HepG2 (cell line): Measurements from ENCODE around the gene RIMS3. TPM values are rescaled to one million over a fixed set of nuclear protein-coding genes. Genes with fewer than 3 reads are reported as not detected.
A peak's percentile ranks its signal among the peaks of the same experiment; 100 is the strongest.

ENCODE experiments used
- ATAC-seq: fragments of 200-7000 bp; cut with Tn5 transposase; 3 replicates; pipeline ENCODE4 v1.9.1; 2020; ENCODE audit warnings: mild to moderate bottlenecking, moderate library complexity
- BruUV-seq: library from RNA; stranded (reverse); fragments of 400-500 nt; replicated peaks from 2 replicates; lab custom pipeline; 2021; lab: Mats Ljungman, UMichigan
- CTCF ChIA-PET: fragments of 300-600 bp; formaldehyde crosslinking; extraction: SDS; loops from one replicate; lab custom pipeline; 2021; ENCODE audit warnings: low total read pairs, inconsistent platforms, low intra/inter-chr PET ratio; lab: Yijun Ruan, JAX
- POLR2A ChIA-PET: fragments of 350-600 bp; sonication (Branson Sonifier 250); formaldehyde crosslinking; loops from one replicate; lab custom pipeline; 2020; ENCODE audit warnings: antibody characterized with exemption, inconsistent platforms; lab: Yijun Ruan, JAX
- DNase-seq: peaks from one replicate; pipeline ENCODE4 v3.0.0-alpha.2; 2015; ENCODE audit warnings: low spot score
- FAIRE-seq: peaks from 3 replicates; lab custom pipeline; 2011; peaks lifted over from hg19 to GRCh38; lab: Jason Lieb, UNC
- H2AFZ ChIP-seq: one replicate; pipeline ENCODE4 v1.6.1; 2011; ENCODE audit warnings: low read length, inconsistent platforms
- H3K27ac ChIP-seq: fragments of 300-600 bp; 3 replicates; pipeline ENCODE4 v1.8.0; 2011; ENCODE audit warnings: mixed run types, mild to moderate bottlenecking, mixed read lengths, low read length, inconsistent platforms; ENCODE audit not compliant: insufficient read depth; ENCODE audit errors: extremely low read length
- H3K27me3 ChIP-seq, 2 experiments: fragments of 200-600 bp in 1 of 2; 2 replicates in 1 of 2; 3 replicates in 1 of 2; pipeline versions ENCODE4 v1.6.0 to v1.8.0; 2011; ENCODE audit warnings: low read length in 2 of 2, mild to moderate bottlenecking in 2 of 2, moderate library complexity in 2 of 2, inconsistent platforms in 1 of 2; ENCODE audit not compliant: insufficient read depth in 2 of 2, control insufficient read depth in 1 of 2
- H3K36me3 ChIP-seq, 2 experiments: fragments of 200-600 bp in 1 of 2; replicated peaks in 1 of 2; 2 replicates in 1 of 2; 3 replicates in 1 of 2; pipeline versions ENCODE4 v1.5.1 to v1.8.0; 2011; ENCODE audit warnings: low read length in 2 of 2, inconsistent platforms in 1 of 2; ENCODE audit not compliant: insufficient read depth in 2 of 2, control insufficient read depth in 1 of 2
- H3K4me1 ChIP-seq: 2 replicates; pipeline ENCODE4 v1.5.1; 2012; ENCODE audit warnings: low read length, inconsistent platforms; ENCODE audit not compliant: insufficient read depth
- H3K4me2 ChIP-seq: 2 replicates; pipeline ENCODE4 v1.6.0; 2011; ENCODE audit warnings: low read depth, low read length, inconsistent platforms
- H3K4me3 ChIP-seq, 3 experiments: fragments of 200-600 bp in 1 of 3; sonication (generic), shearing (Covaris generic) in 1 of 3; replicated peaks in 1 of 3; 2 replicates each; pipeline ENCODE4 v1.5.1; 2011 to 2016; ENCODE audit warnings: low read length in 3 of 3, inconsistent platforms in 2 of 3, low read depth in 2 of 3, mild to moderate bottlenecking in 2 of 3, control low read depth in 1 of 3, mixed read lengths in 1 of 3; ENCODE audit not compliant: insufficient read depth in 1 of 3
- H3K79me2 ChIP-seq: one replicate; pipeline ENCODE4 v1.6.1; 2011; ENCODE audit warnings: low read length, inconsistent platforms; ENCODE audit not compliant: insufficient read depth
- H3K9ac ChIP-seq: 2 replicates; pipeline ENCODE4 v1.6.0; 2011; ENCODE audit warnings: mild to moderate bottlenecking, low read depth, low read length, inconsistent platforms; ENCODE audit not compliant: insufficient read depth
- H3K9me3 ChIP-seq: 2 replicates; pipeline ENCODE4 v1.5.1; 2012; ENCODE audit warnings: mild to moderate bottlenecking, low read length
- H4K20me1 ChIP-seq: 2 replicates; pipeline ENCODE4 v1.6.0; 2011; ENCODE audit warnings: inconsistent platforms, mild to moderate bottlenecking, low read length, moderate library complexity; ENCODE audit not compliant: insufficient read depth
- ADNP ChIP-seq: sonication (generic); formaldehyde crosslinking; IDR thresholded peaks from 2 replicates; pipeline ENCODE4 v1.4.0; 2020; ENCODE audit warnings: missing genetic modification reagents
- EHMT2 ChIP-seq: fragments of 200-600 bp; sonication (generic); IDR thresholded peaks from 2 replicates; pipeline ENCODE4 v1.7.0; 2017; ENCODE audit warnings: antibody characterized with exemption, low read depth, low read length, borderline replicate concordance
- GFI1 ChIP-seq: sonication (generic); formaldehyde crosslinking; IDR thresholded peaks from 2 replicates; pipeline ENCODE4 v1.5.0; 2020; ENCODE audit warnings: missing genetic modification reagents, mild to moderate bottlenecking, borderline replicate concordance
- PAF1 ChIP-seq: IDR thresholded peaks from 2 replicates; pipeline ENCODE4 v1.6.1; 2016; ENCODE audit warnings: missing genetic modification reagents, missing compliant biosample characterization
- SIN3B ChIP-seq: fragments of 150-350 bp; IDR thresholded peaks from 2 replicates; pipeline ENCODE4 v1.6.1; 2014; ENCODE audit warnings: low read length
- SP4 ChIP-seq: sonication (generic); formaldehyde crosslinking; IDR thresholded peaks from 2 replicates; pipeline ENCODE4 v1.8.1; 2023; ENCODE audit warnings: mild to moderate bottlenecking, missing genetic modification reagents
- STAG1 ChIP-seq: sonication (generic); formaldehyde crosslinking; IDR thresholded peaks from 2 replicates; pipeline ENCODE4 v1.4.0; 2020; ENCODE audit warnings: missing genetic modification reagents
- STAT5B ChIP-seq: sonication (generic); formaldehyde crosslinking; IDR thresholded peaks from 2 replicates; pipeline ENCODE4 v1.4.0; 2020; ENCODE audit warnings: missing genetic modification reagents
- ZFP36 ChIP-seq: fragments of 150-350 bp; IDR thresholded peaks from 2 replicates; pipeline ENCODE4 v1.6.1; 2018; ENCODE audit warnings: borderline replicate concordance, low read length, low read depth; ENCODE audit not compliant: partially characterized antibody
- ZNF34 ChIP-seq: sonication (generic); formaldehyde crosslinking; IDR thresholded peaks from 2 replicates; pipeline ENCODE4 v1.4.0; 2020; ENCODE audit warnings: mild to moderate bottlenecking, missing genetic modification reagents, borderline replicate concordance
- ZNF737 ChIP-seq: sonication (generic); formaldehyde crosslinking; IDR thresholded peaks from 2 replicates; pipeline ENCODE4 v1.5.0; 2020; ENCODE audit warnings: missing genetic modification reagents, mild to moderate bottlenecking, borderline replicate concordance
- WGBS: methylation state at CpG from one replicate; pipeline ENCODE4 v1.1.6; 2017; ENCODE audit warnings: low lambda C conversion rate; 5-methylcytosine and 5-hydroxymethylcytosine counted together
- in situ Hi-C: cut with HindIII; loops from 2 replicates; pipeline ENCODE4 v1.10.0; 2017; ENCODE audit warnings: low pct_unique_long_range_greater_than_20kb; ENCODE audit not compliant: extremely low pct_ligation_motif_present
- intact Hi-C: fragments of 100-400 bp; cut with micrococcal nuclease; formaldehyde crosslinking; loops from one replicate; pipeline ENCODE4 v1.10.0; 2022; ENCODE audit not compliant: unreplicated experiment
- polyA plus RNA-seq, 8 experiments: library from polyadenylated mRNA; depleted of rRNA in 3 of 8; stranded (reverse) in 7 of 8; unstranded in 1 of 8; fragments of >200 nt; fragmentation: Illumina TruSeq in 4 of 8; extraction: Trizol in 4 of 8; gene quantifications; 2 replicates each; pipeline versions ENCODE4 v1.2.1 to v1.2.3, GENCODE V29; 2011 to 2016; ENCODE audit warnings: low read depth in 4 of 8, missing spikeins in 1 of 8, mixed read lengths in 1 of 8; ENCODE audit not compliant: insufficient read depth in 1 of 8
- total RNA-seq, 5 experiments: library from RNA; depleted of rRNA; stranded (reverse); fragments of >200 nt; fragmentation: Illumina TruSeq; extraction: Trizol; gene quantifications; 2 replicates each; pipeline ENCODE4 v1.2.3, GENCODE V29; 2016; ENCODE audit warnings: low read depth in 1 of 5
- TF ChIP-seq, protein P1 (sequence below): sonication (generic); formaldehyde crosslinking; IDR thresholded peaks from 2 replicates; pipeline ENCODE4 v1.5.0; 2020; ENCODE audit warnings: mild to moderate bottlenecking, missing genetic modification reagents, moderate library complexity
- TF ChIP-seq, protein P2 (sequence below): sonication (generic); formaldehyde crosslinking; IDR thresholded peaks from 2 replicates; pipeline ENCODE4 v1.5.1; 2020; ENCODE audit warnings: missing genetic modification reagents, mild to moderate bottlenecking, borderline replicate concordance
- TF ChIP-seq, protein P3 (sequence below): IDR thresholded peaks from 2 replicates; pipeline ENCODE4 v1.6.1; 2016; ENCODE audit warnings: mild to moderate bottlenecking
- TF ChIP-seq, protein P4 (sequence below): fragments of 450-650 bp; IDR thresholded peaks from 2 replicates; pipeline ENCODE4 v1.6.1; 2017; ENCODE audit warnings: mild to moderate bottlenecking
- TF ChIP-seq, protein P5 (sequence below): IDR thresholded peaks from 2 replicates; pipeline ENCODE4 v1.6.1; 2018; ENCODE audit warnings: missing genetic modification reagents, mild to moderate bottlenecking, missing compliant biosample characterization

RIMS3 gene
- total and polyA plus RNA-seq, 2 of the 13 experiments (the other 11 are each of a cell fraction or from before 2014, with no cell fraction given): 2.1 to 5.4 TPM

DNA sequence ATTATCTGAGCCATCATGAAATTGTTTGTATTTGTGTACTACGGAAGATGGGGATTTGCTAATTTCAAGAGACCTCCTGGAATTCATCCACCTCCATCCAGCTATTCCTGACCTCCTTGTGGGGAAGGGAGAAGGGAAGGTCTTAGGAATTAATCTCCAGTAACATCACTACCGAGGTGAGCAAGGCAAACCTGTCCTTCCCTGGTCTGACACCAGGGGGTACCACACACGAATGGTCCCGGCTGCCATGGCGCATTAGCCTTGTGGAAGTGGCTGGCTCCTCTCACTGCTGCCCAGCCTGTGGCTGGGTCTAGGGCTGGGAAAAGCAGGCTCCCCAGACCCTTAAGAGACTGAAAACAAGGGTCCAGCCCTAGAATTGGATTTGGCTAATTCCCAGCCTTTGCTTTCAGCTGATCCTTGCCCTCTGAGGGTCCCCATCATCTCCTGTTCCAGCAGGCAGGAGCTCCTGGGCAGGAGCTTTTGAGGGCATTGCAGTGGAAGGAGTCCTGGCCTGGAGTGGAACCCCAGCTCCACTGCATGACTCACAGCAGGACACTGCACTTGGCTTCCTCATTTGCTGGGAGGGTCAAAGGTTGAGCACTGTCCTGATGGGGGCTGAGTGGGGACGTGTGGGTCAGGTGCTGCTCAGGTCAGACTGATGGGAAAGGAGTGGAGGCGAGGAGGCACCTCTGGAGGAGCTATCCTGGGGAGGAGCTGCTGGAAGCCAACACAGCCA, 34.8 kb downstream of the RIMS3 start:
- 40% methylated on average over 7 of the region's 7 CpGs for whole genome bisulfite sequencing
- in situ Hi-C loops (no loop called here), intact Hi-C loops (loop anchor here (1.0 kb wide), 1 partner anchor 39 kb away; no protein-coding TSS in a partner anchor)
- no peak overlapping the region for H2AFZ ChIP-seq
- peak; percentile 85 for FAIRE-seq
- no peak overlapping the region for H3K27ac ChIP-seq
- no peak overlapping the region for H3K9ac ChIP-seq
- H3K79me2 ChIP-seq: no peaks in the 10 kb centered on the region
- H3K36me3 ChIP-seq: no peaks in the 10 kb centered on the region
- H3K4me2 ChIP-seq: no peak overlapping the region
- DNase-seq: peak; percentile 41
- CTCF ChIA-PET: interaction anchor here (0.7 to 2.9 kb wide), 4 partner anchors 35 to 219 kb away, joined by 3 to 25 read pairs (median 4); partner anchors contain the start of gene RIMS3
- POLR2A ChIA-PET: interaction anchor here (1.2 kb wide), 1 partner anchor 61 kb away, joined by 3 read pairs; the partner anchor contains the start of gene NFYC
- H3K9me3 ChIP-seq: no peaks in the 10 kb centered on the region
- H4K20me1 ChIP-seq: no peaks in the 10 kb centered on the region
- H3K4me3 ChIP-seq: no peak overlapping the region
- no TSS peak for BruUV-seq
- peak; percentile 96 for ATAC-seq
- no peaks in the 10 kb centered on the region for H3K27me3 ChIP-seq
- peaks cover 16% of the 10 kb centered on the region for H3K4me1 ChIP-seq
- TF ChIP-seq ZNF737 (CRISPR knock-in tag): no peak
- TF ChIP-seq ADNP (CRISPR knock-in tag): no peak
- TF ChIP-seq, protein P1, sequence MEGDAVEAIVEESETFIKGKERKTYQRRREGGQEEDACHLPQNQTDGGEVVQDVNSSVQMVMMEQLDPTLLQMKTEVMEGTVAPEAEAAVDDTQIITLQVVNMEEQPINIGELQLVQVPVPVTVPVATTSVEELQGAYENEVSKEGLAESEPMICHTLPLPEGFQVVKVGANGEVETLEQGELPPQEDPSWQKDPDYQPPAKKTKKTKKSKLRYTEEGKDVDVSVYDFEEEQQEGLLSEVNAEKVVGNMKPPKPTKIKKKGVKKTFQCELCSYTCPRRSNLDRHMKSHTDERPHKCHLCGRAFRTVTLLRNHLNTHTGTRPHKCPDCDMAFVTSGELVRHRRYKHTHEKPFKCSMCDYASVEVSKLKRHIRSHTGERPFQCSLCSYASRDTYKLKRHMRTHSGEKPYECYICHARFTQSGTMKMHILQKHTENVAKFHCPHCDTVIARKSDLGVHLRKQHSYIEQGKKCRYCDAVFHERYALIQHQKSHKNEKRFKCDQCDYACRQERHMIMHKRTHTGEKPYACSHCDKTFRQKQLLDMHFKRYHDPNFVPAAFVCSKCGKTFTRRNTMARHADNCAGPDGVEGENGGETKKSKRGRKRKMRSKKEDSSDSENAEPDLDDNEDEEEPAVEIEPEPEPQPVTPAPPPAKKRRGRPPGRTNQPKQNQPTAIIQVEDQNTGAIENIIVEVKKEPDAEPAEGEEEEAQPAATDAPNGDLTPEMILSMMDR (CRISPR knock-in tag): peak; percentile 79
- no peak for TF ChIP-seq GFI1 (CRISPR knock-in tag)
- no peak for TF ChIP-seq PAF1
- TF ChIP-seq SP4 (CRISPR knock-in tag): no peak
- TF ChIP-seq STAG1: peak; percentile 78
- no peak for TF ChIP-seq STAT5B
- no peak for TF ChIP-seq ZNF34 (CRISPR knock-in tag)
- TF ChIP-seq, protein P2, sequence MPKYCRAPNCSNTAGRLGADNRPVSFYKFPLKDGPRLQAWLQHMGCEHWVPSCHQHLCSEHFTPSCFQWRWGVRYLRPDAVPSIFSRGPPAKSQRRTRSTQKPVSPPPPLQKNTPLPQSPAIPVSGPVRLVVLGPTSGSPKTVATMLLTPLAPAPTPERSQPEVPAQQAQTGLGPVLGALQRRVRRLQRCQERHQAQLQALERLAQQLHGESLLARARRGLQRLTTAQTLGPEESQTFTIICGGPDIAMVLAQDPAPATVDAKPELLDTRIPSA (CRISPR knock-in tag): no peak
- no peak for TF ChIP-seq SIN3B
- TF ChIP-seq, protein P3, sequence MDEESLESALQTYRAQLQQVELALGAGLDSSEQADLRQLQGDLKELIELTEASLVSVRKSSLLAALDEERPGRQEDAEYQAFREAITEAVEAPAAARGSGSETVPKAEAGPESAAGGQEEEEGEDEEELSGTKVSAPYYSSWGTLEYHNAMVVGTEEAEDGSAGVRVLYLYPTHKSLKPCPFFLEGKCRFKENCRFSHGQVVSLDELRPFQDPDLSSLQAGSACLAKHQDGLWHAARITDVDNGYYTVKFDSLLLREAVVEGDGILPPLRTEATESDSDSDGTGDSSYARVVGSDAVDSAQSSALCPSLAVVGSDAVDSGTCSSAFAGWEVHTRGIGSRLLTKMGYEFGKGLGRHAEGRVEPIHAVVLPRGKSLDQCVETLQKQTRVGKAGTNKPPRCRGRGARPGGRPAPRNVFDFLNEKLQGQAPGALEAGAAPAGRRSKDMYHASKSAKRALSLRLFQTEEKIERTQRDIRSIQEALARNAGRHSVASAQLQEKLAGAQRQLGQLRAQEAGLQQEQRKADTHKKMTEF (CRISPR knock-in tag): no peak
- TF ChIP-seq, protein P4, sequence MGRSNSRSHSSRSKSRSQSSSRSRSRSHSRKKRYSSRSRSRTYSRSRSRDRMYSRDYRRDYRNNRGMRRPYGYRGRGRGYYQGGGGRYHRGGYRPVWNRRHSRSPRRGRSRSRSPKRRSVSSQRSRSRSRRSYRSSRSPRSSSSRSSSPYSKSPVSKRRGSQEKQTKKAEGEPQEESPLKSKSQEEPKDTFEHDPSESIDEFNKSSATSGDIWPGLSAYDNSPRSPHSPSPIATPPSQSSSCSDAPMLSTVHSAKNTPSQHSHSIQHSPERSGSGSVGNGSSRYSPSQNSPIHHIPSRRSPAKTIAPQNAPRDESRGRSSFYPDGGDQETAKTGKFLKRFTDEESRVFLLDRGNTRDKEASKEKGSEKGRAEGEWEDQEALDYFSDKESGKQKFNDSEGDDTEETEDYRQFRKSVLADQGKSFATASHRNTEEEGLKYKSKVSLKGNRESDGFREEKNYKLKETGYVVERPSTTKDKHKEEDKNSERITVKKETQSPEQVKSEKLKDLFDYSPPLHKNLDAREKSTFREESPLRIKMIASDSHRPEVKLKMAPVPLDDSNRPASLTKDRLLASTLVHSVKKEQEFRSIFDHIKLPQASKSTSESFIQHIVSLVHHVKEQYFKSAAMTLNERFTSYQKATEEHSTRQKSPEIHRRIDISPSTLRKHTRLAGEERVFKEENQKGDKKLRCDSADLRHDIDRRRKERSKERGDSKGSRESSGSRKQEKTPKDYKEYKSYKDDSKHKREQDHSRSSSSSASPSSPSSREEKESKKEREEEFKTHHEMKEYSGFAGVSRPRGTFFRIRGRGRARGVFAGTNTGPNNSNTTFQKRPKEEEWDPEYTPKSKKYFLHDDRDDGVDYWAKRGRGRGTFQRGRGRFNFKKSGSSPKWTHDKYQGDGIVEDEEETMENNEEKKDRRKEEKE: no peak
- TF ChIP-seq EHMT2: no peak
- TF ChIP-seq, protein P5, sequence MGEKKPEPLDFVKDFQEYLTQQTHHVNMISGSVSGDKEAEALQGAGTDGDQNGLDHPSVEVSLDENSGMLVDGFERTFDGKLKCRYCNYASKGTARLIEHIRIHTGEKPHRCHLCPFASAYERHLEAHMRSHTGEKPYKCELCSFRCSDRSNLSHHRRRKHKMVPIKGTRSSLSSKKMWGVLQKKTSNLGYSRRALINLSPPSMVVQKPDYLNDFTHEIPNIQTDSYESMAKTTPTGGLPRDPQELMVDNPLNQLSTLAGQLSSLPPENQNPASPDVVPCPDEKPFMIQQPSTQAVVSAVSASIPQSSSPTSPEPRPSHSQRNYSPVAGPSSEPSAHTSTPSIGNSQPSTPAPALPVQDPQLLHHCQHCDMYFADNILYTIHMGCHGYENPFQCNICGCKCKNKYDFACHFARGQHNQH (CRISPR knock-in tag): no peak
- TF ChIP-seq ZFP36: no peak
